RWPE1 (cell line): Measurements from ENCODE around the gene RHCE.
"Not testable (repeated sequence)": the region's sequence is repeated elsewhere in the genome, so short reads cannot be mapped to it uniquely, and the experiment has no call there.

Source experiments
- CTCF ChIA-PET: fragments of 350-600 bp; sonication (Branson Sonifier 250); formaldehyde crosslinking; extraction: SDS; loops from one replicate; lab custom pipeline; 2021; lab: Yijun Ruan, JAX
- POLR2A ChIA-PET: fragments of 400-600 bp; formaldehyde crosslinking; extraction: SDS; loops from one replicate; lab custom pipeline; 2020; ENCODE audit warnings: antibody characterized with exemption; ENCODE audit not compliant: low non-redundant PET; lab: Yijun Ruan, JAX
- DNase-seq: peaks from one replicate; pipeline ENCODE4 v3.0.0; 2012; ENCODE audit warnings: low spot score
- H3K27ac ChIP-seq: fragments of 450-650 bp; 2 replicates; pipeline ENCODE4 v1.5.1; 2017
- TF ChIP-seq, protein P1 (sequence below): fragments of 450-650 bp; conservative IDR thresholded peaks from 2 replicates; pipeline ENCODE4 v1.5.1; 2017; ENCODE audit warnings: low read depth, mild to moderate bottlenecking

Gene RHCE

DNA sequence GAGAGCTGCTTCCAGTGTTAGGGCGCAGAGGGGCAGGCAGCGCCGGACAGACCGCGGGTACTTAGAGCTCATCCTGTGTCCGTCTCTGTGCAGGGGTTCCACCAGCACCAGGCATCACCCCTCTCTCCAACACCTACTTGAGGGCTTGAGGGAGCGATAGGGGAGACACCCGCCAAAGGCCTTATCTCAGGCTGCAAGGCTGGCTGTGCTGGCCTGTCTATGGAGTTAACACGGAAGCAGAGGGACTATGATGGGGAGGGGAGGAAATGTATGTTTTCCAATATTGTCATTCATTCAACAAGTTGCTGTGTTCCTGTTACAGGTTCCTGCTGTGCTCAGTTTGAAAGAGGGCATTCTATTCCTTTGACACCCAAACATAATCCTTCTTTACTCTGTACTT is at the start of gene RHCE:
Gene RHCE (minus strand): TSS at position 111 of the 400 bp plus-strand sequence. CDS start 39 bp downstream, at position 72.
- CTCF ChIA-PET, DNase-seq, POLR2A ChIA-PET, H3K27ac ChIP-seq: not testable (repeated sequence)

DNA sequence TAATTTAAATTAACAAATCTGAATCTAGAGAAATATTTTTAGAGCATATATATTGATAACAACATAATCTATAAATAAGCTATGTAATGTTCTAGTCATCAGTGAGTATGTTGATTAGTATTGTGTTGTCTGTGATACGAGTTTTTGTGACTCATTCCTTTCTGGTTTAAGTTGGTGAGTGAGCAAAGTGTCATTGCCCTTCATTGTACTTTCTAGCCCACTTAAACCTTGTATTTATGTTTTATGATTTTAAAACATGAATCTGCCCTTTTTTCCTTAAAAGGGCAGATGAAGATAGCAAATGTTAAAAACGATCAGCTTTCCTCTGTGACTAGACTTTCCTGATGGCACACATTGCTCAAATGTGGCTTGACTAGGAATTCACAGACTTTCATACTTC is 48.6 kb upstream of the RHCE start:
- TF ChIP-seq, protein P1, sequence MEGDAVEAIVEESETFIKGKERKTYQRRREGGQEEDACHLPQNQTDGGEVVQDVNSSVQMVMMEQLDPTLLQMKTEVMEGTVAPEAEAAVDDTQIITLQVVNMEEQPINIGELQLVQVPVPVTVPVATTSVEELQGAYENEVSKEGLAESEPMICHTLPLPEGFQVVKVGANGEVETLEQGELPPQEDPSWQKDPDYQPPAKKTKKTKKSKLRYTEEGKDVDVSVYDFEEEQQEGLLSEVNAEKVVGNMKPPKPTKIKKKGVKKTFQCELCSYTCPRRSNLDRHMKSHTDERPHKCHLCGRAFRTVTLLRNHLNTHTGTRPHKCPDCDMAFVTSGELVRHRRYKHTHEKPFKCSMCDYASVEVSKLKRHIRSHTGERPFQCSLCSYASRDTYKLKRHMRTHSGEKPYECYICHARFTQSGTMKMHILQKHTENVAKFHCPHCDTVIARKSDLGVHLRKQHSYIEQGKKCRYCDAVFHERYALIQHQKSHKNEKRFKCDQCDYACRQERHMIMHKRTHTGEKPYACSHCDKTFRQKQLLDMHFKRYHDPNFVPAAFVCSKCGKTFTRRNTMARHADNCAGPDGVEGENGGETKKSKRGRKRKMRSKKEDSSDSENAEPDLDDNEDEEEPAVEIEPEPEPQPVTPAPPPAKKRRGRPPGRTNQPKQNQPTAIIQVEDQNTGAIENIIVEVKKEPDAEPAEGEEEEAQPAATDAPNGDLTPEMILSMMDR: no peak
- CTCF ChIA-PET: interaction anchor here (0.7 kb wide), 2 partner anchors 18 to 254 kb away, joined by 3 to 5 read pairs; no protein-coding TSS in a partner anchor
- DNase-seq: peak; percentile 30
- POLR2A ChIA-PET: no interaction called here
- H3K27ac ChIP-seq: no peak overlapping the region

GRCh38 chr1:25468033-25468432 is 47.4 kb upstream of the RHCE start:
- DNase-seq: no peak
- TF ChIP-seq, protein P1: no peak
- ChIA-PET CTCF (interaction anchor here (0.7 to 1.2 kb wide), 4 partner anchors 9 to 24 kb away, joined by 3 to 5 read pairs (median 3); no protein-coding TSS in a partner anchor), POLR2A (no interaction called here)
- no peak overlapping the region for H3K27ac ChIP-seq

GRCh38 chr1:25467616-25468015 is 47.0 kb upstream of the RHCE start:
- TF ChIP-seq, protein P1: no peak
- CTCF ChIA-PET: interaction anchor here (0.7 to 1.2 kb wide), 3 partner anchors 15 to 23 kb away, joined by 3 to 5 read pairs (median 3); no protein-coding TSS in a partner anchor
- POLR2A ChIA-PET: no interaction called here
- H3K27ac ChIP-seq: no peak overlapping the region
- DNase-seq: no peak

DNA sequence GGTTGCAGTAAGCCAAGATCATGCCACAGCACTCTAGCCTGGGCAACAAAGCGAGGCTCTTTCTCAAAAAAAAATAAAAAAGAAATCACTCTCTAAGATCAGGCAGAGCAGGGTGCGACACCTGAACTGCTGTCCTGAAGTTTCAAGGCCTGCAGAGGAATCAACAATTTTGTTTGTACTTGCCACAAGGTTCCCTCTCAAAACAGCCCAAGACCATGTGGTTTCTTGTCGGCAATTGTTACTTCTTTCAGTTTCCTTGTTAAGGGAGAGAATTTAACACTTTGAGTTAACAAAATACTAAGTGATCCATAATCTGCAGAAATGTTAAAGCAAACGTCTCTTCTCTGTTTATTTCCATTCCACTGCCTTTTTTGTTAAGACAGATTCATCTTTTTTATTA is 46.6 kb upstream of the RHCE start:
- no peak for DNase-seq
- ChIA-PET CTCF (interaction anchor here (0.7 to 1.2 kb wide), 2 partner anchors 16 to 20 kb away, joined by 3 read pairs; no protein-coding TSS in a partner anchor), POLR2A (no interaction called here)
- no peak overlapping the region for H3K27ac ChIP-seq
- TF ChIP-seq, protein P1: no peak

GRCh38 chr1:25462732-25463131 is 42.1 kb upstream of the RHCE start:
- TF ChIP-seq, protein P1: no peak
- H3K27ac ChIP-seq: no peak overlapping the region
- no peak for DNase-seq
- CTCF ChIA-PET: interaction anchor here (0.6 kb wide), 1 partner anchor 56 kb away, joined by 3 read pairs; no protein-coding TSS in a partner anchor
- POLR2A ChIA-PET: no interaction called here

- POLR2A ChIA-PET: no interaction called here
- CTCF ChIA-PET: no interaction called here
- no peak overlapping the region for H3K27ac ChIP-seq
- DNase-seq: no peak
- TF ChIP-seq, protein P1: no peak
Observed at GRCh38 chr1:25461849-25462248, 41.2 kb upstream of the RHCE start.

DNA sequence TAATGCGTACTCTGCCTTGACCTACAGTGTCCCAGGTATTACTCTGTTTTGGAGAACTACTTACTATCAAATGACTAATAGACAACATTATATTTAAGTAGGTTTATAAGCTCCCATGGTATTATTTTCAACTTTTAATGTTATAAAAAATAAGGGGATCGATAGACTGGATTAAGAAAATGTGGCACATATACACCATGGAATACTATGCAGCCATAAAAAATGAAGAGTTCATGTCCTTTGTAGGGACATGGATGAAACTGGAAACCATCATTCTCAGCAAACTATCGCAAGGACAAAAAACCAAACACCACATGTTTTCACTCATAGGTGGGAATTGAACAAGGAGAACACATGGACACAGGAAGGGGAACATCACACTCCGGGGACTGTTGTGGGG is 40.2 kb upstream of the RHCE start:
- DNase-seq, POLR2A ChIA-PET, CTCF ChIA-PET, H3K27ac ChIP-seq: not testable (repeated sequence)
